GM12892 (cell line): ENCODE results near the gene CORO2B.

Experiments
- POLR2A ChIP-seq: IDR thresholded peaks from 2 replicates; pipeline ENCODE4 v1.6.1; 2011; ENCODE audit warnings: low read depth, low read length, control low read depth
- POLR2AphosphoS5 ChIP-seq: IDR thresholded peaks from 2 replicates; pipeline ENCODE4 v1.6.1; 2011; ENCODE audit warnings: low read depth, low read length, control low read depth
- TAF1 ChIP-seq: IDR thresholded peaks from 2 replicates; pipeline ENCODE4 v1.6.1; 2011; ENCODE audit warnings: low read depth, mild to moderate bottlenecking, control low read depth, low read length, borderline replicate concordance

DNA sequence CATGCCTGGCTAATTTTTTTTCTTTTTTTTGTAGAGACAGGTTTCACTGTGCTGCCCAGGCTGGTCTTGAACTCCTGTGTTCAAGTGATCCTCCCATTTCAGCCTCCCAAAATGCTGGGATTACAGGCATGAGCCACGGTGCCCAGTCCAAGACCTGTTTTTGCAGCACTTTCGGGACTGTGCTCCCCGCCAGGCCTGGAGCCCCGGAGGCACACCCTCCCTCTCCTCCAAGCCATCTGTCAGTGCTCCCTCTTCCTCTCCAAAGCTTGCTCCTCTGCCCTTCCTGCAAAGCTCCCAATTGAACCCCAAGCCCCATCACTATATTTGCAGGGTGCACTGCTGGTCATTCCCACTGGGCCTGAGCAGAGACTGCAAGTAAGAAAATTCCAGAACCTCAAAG is 98.1 kb downstream of the CORO2B start:
- TF ChIP-seq POLR2A (no peak), TAF1 (no peak), POLR2AphosphoS5 (no peak)
